Measurements from ENCODE around the gene FECH. TPM values are rescaled to one million over a fixed set of nuclear protein-coding genes. Genes with fewer than 3 reads are reported as not detected.

Gene FECH
- total RNA-seq, 1 donor from 2014 or later, result 33.0 TPM

DNA sequence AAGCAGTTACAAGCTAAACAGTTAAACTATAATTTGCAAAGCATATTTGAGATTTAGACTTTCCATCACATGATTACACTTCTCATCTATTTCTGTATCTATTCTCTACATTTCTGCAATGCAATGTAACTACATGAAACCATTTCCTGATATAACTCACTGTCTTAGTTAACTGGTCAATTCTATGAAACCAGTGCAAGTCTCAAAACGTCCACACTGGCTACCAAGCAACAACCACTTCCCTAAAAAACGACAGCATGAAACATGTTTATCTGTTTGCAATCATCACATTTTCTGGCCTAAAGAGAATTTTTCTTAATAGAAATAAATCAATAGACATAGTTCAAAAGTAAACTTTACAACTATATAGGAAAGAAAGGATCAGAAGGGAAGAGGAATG lies 17.4 kb downstream of the FECH start:
- Histone ChIP-seq H3K36me3 (peaks cover 35 to 82% of the 10 kb centered on the region in 2 donors), H3K9me3 (no peaks in the 10 kb centered on the region), H3K4me1 (no peaks in the 10 kb centered on the region), H3K4me3 (no peak overlapping the region), H3K27ac (no peak overlapping the region), H3K27me3 (no peaks in the 10 kb centered on the region)
- TF ChIP-seq, protein P1, sequence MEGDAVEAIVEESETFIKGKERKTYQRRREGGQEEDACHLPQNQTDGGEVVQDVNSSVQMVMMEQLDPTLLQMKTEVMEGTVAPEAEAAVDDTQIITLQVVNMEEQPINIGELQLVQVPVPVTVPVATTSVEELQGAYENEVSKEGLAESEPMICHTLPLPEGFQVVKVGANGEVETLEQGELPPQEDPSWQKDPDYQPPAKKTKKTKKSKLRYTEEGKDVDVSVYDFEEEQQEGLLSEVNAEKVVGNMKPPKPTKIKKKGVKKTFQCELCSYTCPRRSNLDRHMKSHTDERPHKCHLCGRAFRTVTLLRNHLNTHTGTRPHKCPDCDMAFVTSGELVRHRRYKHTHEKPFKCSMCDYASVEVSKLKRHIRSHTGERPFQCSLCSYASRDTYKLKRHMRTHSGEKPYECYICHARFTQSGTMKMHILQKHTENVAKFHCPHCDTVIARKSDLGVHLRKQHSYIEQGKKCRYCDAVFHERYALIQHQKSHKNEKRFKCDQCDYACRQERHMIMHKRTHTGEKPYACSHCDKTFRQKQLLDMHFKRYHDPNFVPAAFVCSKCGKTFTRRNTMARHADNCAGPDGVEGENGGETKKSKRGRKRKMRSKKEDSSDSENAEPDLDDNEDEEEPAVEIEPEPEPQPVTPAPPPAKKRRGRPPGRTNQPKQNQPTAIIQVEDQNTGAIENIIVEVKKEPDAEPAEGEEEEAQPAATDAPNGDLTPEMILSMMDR (IDR thresholded peaks at IDR 0.05), result no peak
- intact Hi-C loops (cut with DNase I), result no loop called here
- DNase-seq (ENCODE audit: low spot score in 2 of 2), result no peak

DNA sequence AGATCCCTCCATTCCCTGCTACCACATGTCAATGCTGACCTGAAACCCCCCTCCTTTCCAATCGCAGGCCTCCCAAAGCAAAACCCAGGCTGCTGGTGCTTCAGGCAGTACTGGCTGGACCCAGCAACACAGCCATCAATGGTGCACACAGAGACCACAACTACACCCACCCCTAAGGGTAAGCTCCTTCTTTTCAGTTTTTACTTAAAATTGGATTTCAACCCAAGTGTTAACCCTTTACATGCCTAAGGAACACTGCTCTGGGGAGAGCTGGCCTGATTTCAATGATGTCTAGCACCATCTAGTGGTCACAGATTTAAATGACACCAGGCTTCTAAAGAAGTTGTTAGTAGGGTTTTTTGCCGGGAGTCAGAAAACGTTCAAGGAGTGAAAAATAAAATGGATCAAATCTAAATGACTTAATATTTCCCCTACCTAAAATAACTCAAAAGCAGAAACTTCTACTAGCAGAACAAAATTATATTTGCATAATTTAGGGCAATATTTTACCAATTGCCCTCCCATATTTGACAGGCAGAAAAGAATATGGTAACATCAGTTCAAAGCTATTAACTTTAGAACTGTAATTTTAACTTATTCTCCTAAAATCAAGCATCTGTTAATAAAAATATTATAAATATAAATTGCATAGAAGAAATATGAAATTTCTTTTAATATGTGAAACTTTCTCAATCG lies 24.6 kb downstream of the FECH start:
- H3K4me3 ChIP-seq, result no peak overlapping the region
- no peak for DNase-seq (ENCODE audit: low spot score in 2 of 2)
- intact Hi-C loops (cut with DNase I), result no loop called here
- TF ChIP-seq, protein P1 (IDR thresholded peaks at IDR 0.05), result peak; percentile 52 to 85 (median 81)
- H3K9me3 ChIP-seq, result no peaks in the 10 kb centered on the region
- H3K36me3 ChIP-seq, result peaks cover 22 to 58% of the 10 kb centered on the region in 2 donors
- H3K27me3 ChIP-seq, result no peaks in the 10 kb centered on the region
- no peaks in the 10 kb centered on the region for H3K4me1 ChIP-seq
- H3K27ac ChIP-seq, result no peak overlapping the region

DNA sequence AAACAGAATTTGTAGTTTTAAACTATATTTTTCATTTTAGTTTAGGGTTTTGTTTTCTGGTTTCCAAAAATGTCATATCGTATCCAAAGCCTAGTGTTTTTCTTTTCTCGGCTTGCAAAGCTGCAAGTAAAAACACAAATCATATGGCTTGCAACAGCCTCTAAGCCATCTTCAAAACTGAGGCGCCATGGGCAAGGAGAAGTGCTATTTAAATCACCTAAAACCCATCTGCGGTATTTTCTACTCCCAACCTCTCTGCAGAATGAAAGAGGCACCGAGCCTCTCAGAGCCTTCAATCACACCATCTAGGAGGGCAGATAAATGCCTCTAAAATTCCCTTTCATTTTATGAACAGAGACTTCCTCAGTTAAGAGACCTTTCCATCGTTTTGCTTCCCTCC lies 25.2 kb downstream of the FECH start:
- no peak overlapping the region for H3K4me3 ChIP-seq
- H3K36me3 ChIP-seq, result peaks cover 23 to 59% of the 10 kb centered on the region in 2 donors
- H3K9me3 ChIP-seq, result no peaks in the 10 kb centered on the region
- no peaks in the 10 kb centered on the region for H3K4me1 ChIP-seq
- H3K27me3 ChIP-seq, result no peaks in the 10 kb centered on the region
- intact Hi-C loops (cut with DNase I), result no loop called here
- H3K27ac ChIP-seq, result no peak overlapping the region
- TF ChIP-seq, protein P1 (IDR thresholded peaks at IDR 0.05), result no peak
- no peak for DNase-seq (ENCODE audit: low spot score in 2 of 2)

DNA sequence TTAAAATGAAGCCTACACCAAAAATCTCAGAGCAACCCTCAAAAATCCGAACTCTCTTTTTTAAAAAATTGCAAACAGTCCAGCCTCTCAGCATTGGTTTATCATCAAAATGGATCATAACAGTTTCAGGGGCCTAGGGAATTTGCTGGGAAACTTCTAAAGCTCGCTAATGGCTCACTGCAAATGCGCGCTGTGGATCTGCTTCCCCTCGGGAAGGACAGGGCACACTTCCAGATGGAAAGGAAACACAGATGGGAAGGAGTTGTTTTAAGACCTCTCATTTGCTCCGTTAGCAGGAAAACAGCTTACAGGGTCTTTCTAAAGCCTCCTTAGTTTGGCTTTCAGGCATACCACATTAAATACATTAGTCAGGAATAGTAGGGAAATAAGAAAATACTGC lies 27.2 kb downstream of the FECH start:
- intact Hi-C loops (cut with DNase I), result no loop called here

DNA sequence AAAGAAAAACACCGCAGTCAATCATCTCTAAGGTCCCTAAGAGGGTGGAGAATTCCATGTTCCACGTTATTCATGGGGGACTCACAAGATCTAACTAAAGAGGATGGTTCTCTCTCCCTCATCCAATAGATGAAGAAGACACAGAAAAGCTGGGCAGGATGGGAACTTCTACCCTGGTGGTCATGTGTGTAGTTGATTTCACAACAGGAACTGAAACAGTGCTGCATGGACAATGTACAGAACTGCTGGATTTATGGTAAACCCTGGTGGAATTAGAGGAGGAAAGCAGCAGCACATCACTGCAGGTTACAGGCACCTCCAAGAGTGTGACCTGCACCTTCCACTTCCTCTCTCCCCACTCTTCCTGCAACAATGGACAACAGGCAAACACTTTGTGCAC lies 31.4 kb downstream of the FECH start:
- no peak for DNase-seq (ENCODE audit: low spot score in 2 of 2)
- H3K36me3 ChIP-seq, result peaks cover 58 to 89% of the 10 kb centered on the region in 2 donors
- TF ChIP-seq, protein P1 (IDR thresholded peaks at IDR 0.05), result no peak
- H3K4me1 ChIP-seq, result no peaks in the 10 kb centered on the region
- no peaks in the 10 kb centered on the region for H3K9me3 ChIP-seq
- intact Hi-C loops (cut with DNase I), result no loop called here
- no peak overlapping the region for H3K4me3 ChIP-seq
- H3K27ac ChIP-seq, result no peak overlapping the region
- no peaks in the 10 kb centered on the region for H3K27me3 ChIP-seq

More for the DNA sequence above, 27.2 kb downstream of the FECH start:
- Histone ChIP-seq H3K36me3 (peaks cover 35 to 59% of the 10 kb centered on the region in 2 donors), H3K9me3 (no peaks in the 10 kb centered on the region), H3K4me3 (no peak overlapping the region), H3K27ac (no peak overlapping the region), H3K27me3 (no peaks in the 10 kb centered on the region), H3K4me1 (no peaks in the 10 kb centered on the region)
- no peak for DNase-seq (ENCODE audit: low spot score in 2 of 2)
- TF ChIP-seq, protein P1 (IDR thresholded peaks at IDR 0.05), result no peak
